Activated naive CD8-positive, alpha-beta T cell treated with anti-CD3 and anti-CD28 coated beads, Interleukin-2, amount 10 ng/mL, durations not matched to agents 7 days and 5 days (primary cell): ENCODE measurements around the gene GEMIN8. TPM values are rescaled to one million over a fixed set of nuclear protein-coding genes. Genes with fewer than 3 reads are reported as not detected.

ENCODE experiments used
- ATAC-seq: fragments of 150-1000 bp; cut with Tn5 transposase; one replicate; pipeline ENCODE4 v1.10.0; 2021; ENCODE audit warnings: low read depth, moderate library complexity
- POLR2A ChIA-PET: fragments of 350-600 bp; sonication (Branson Sonifier 250); formaldehyde crosslinking; loops from one replicate; lab custom pipeline; 2021; ENCODE audit warnings: antibody characterized with exemption; lab: Charles Lee
- DNase-seq: peaks from one replicate; pipeline ENCODE4 v3.0.0; 2021
- H3K27ac Mint-ChIP-seq: one replicate; pipeline ENCODE4 v1.8.0; 2022; ENCODE audit warnings: mild to moderate bottlenecking, mixed read lengths
- H3K27me3 Mint-ChIP-seq: one replicate; pipeline ENCODE4 v1.8.0; 2022; ENCODE audit warnings: mild to moderate bottlenecking, moderate library complexity, mixed read lengths
- H3K36me3 Mint-ChIP-seq: one replicate; pipeline ENCODE4 v1.8.0; 2021; ENCODE audit warnings: mild to moderate bottlenecking, mixed read lengths
- H3K4me1 Mint-ChIP-seq: one replicate; pipeline ENCODE4 v1.8.0; 2021; ENCODE audit warnings: mixed read lengths
- H3K4me3 Mint-ChIP-seq: one replicate; pipeline ENCODE4 v1.8.0; 2022; ENCODE audit warnings: mild to moderate bottlenecking, moderate library complexity, mixed read lengths
- H3K9me3 Mint-ChIP-seq: one replicate; pipeline ENCODE4 v1.8.0; 2021; ENCODE audit warnings: mixed read lengths
- total RNA-seq, 2 experiments: library from RNA; stranded (reverse); gene quantifications; one replicate each; pipeline ENCODE4 v1.2.3, GENCODE V29; 2021

Gene GEMIN8, protein sequence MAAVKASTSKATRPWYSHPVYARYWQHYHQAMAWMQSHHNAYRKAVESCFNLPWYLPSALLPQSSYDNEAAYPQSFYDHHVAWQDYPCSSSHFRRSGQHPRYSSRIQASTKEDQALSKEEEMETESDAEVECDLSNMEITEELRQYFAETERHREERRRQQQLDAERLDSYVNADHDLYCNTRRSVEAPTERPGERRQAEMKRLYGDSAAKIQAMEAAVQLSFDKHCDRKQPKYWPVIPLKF
- total RNA-seq = 10 to 100 TPM; 13.4 to 14.3 TPM

DNA sequence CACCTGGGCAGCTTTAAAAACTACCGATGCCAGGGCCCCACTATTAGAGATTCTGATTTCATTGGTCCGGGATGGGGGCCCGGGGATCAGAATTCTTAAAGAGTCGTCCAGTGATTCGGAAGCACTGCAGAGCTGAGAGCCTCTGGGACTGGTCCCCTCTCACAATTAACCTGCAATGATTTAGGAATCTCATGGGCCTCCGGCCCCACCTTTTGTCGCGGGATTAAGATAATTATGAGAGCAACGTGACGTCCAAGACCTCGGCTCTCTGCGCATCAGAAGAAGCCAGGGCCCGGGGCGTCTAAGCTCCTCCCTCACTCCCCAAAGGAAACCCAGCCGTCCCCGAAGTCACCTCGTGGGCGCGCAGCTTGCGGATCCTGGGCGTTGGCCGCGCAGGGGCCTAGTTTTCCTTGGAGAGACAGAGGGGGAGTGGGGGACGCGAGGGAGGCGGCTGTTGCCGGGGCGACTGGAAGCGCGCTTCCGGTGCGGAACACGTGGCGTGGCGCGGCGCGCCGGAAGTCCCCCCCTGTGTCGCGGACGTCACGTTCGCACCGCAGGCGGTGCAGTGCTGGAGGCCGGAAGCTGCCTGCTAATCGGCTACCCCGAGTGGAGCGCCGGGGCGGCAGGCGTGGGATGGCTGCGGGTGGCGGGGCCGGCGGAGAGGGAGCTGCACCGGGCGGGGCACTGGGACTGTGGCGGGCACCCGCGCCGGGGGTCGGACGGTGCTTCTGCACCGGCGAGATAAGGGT is at the start of gene GEMIN8:
GEMIN8 (minus strand) TSS at position 468 of the 749 bp plus-strand sequence. CDS start 8,414 bp downstream, outside the sequence.
- Mint-ChIP-seq H3K27me3 (peaks cover under 1% of the 10 kb centered on the region), H3K4me3 (peak within 1 kb of the TSS; percentile 92), H3K36me3 (peaks cover 6% of the 10 kb centered on the region), H3K9me3 (no peaks in the 10 kb centered on the region), H3K4me1 (peaks cover 29% of the 10 kb centered on the region), H3K27ac (peak within 1 kb of the TSS; percentile 96)
- peak; percentile 92 for ATAC-seq
- POLR2A ChIA-PET = interaction anchor here (0.6 to 2.3 kb wide), 5 partner anchors 31 to 341 kb away, joined by 3 to 9 read pairs (median 4); partner anchors contain the start of genes OFD1, RAB9A and TRAPPC2
- peak; percentile 87 for DNase-seq

DNA sequence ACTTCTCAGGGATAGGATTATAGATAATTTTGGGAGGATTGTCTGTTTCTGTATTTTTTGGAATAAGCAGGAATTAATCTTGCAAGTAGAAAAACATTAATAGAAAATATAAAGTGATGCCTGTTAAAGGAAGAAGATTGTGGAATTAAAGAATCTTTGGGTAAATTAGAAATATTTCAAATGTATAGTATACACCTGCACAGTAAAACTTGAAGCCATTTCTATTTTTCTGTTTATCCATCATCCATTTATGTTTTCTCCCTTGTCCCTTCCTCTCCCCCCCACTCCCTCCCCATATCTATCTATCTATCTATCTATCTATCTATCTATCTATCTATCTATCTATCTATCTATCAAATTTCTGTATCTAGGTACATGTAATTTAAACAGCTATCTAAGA is 46.9 kb upstream of the GEMIN8 start:
- no peak for ATAC-seq
- DNase-seq = no peak
- Mint-ChIP-seq H3K9me3 (no peaks in the 10 kb centered on the region), H3K27ac (no peak overlapping the region), H3K36me3 (no peaks in the 10 kb centered on the region), H3K4me3 (no peak overlapping the region), H3K27me3 (no peaks in the 10 kb centered on the region), H3K4me1 (no peaks in the 10 kb centered on the region)
- POLR2A ChIA-PET = no interaction called here

DNA sequence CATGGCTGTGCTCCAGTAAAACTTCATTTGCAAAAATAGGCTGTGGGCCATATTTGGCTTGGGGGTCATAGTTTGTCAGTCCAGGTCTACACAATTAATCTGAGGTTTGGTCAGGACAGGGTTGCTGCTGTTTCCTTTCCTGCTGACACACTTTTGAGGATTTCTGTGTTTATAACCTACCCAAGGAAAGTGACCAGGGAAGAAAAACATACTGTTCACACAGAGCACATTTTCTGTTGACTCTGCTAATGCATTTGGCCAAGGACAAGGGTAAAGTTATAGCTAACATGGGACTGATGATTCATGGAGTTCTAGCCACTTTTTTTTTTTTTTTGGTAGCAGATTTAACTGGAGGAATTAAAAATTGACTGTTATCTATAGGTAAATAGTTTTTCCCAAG is 43.9 kb upstream of the GEMIN8 start:
- DNase-seq (no peak), ATAC-seq (no peak)
- no peak overlapping the region for H3K4me3 Mint-ChIP-seq
- H3K27me3 Mint-ChIP-seq = no peaks in the 10 kb centered on the region
- POLR2A ChIA-PET = no interaction called here
- no peaks in the 10 kb centered on the region for H3K9me3 Mint-ChIP-seq
- H3K4me1 Mint-ChIP-seq = no peaks in the 10 kb centered on the region
- H3K27ac Mint-ChIP-seq = no peak overlapping the region
- H3K36me3 Mint-ChIP-seq = no peaks in the 10 kb centered on the region

DNA sequence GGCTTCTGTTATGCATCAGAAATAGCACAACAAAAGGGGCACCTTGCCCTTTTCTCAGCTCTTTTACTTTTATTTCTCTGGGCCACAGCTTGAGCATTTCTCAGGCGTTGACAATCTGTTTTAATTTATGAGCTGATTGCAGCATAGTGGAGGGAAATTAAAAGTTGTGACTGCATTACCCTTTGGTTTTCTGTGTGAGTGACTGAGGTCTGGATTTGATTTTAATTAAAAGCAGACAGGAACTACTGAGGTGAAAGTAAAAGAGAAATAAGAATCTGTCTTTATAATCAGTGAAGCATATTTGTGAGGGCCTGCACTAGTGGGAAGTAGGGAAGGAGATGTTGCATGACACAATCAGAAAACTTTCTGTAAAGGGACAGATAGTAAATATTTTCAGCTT is 43.4 kb upstream of the GEMIN8 start:
- DNase-seq = no peak
- Mint-ChIP-seq H3K27me3 (no peaks in the 10 kb centered on the region), H3K4me3 (no peak overlapping the region), H3K36me3 (no peaks in the 10 kb centered on the region), H3K9me3 (no peaks in the 10 kb centered on the region), H3K27ac (no peak overlapping the region), H3K4me1 (no peaks in the 10 kb centered on the region)
- ATAC-seq = no peak
- POLR2A ChIA-PET = no interaction called here

DNA sequence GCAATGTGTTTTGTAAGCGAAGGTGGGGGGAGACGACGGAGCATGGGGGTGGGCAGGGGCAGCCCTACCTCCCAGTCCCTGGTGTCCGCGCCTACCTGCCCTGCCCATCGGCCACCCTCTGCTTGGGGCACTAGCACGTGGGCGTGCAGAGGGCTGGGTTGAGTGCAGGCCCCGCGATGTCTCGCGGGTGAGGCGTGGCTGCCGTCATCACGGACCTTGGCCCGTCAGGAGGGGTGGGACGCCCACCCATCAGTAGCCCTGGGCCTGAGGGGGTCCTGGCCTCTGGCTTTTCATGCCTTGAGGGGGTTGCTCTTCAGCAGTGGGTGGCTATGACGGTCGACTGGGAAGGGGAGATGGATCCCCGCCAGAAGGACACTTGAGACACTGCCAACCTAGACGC is 36.1 kb upstream of the GEMIN8 start:
- H3K9me3 Mint-ChIP-seq = no peaks in the 10 kb centered on the region
- no peaks in the 10 kb centered on the region for H3K4me1 Mint-ChIP-seq
- H3K27ac Mint-ChIP-seq = no peak overlapping the region
- H3K27me3 Mint-ChIP-seq = peaks cover 5% of the 10 kb centered on the region
- no peak overlapping the region for H3K4me3 Mint-ChIP-seq
- ATAC-seq (no peak), DNase-seq (no peak)
- no peaks in the 10 kb centered on the region for H3K36me3 Mint-ChIP-seq
- POLR2A ChIA-PET = no interaction called here

DNA sequence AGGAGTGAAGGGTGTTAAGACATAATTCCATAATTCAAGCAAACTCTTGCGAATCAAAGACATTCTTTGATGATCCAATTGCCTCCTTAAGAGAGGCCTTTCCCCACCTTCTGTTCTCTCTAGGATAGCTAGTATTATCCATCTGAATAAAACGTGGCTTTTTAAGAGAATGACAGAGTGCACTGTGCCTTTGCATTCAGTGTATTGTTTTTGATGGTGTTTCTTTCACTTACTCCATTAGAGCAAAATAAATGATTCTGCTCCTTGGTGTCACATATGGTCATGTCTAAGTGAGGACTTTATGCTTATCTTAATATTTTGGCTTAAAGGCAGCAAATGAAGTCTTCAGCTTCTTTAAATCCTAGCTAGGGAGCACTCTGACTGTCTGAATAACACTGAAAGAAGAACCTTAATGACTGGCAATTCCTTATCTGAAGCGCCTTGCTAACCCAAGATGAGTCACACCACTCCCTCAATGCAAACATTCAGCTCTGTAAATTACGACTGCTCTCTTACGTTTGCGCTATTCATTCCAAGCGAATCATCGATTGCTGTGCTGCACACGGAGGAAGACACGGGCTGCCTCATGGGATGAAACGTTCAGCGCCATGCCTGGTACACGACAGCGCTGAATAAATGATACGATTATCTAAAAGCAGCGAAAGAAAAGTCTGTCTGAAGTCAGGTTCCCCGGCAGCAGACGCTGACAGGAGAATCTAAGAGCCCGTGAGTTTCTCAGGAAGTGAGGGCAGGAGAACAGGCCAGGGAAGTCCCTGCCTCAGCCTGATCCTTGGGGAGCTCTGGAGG is 35.1 kb upstream of the GEMIN8 start:
- DNase-seq (no peak), ATAC-seq (no peak)
- Mint-ChIP-seq H3K27me3 (peaks cover 5% of the 10 kb centered on the region), H3K4me1 (no peaks in the 10 kb centered on the region), H3K4me3 (no peak overlapping the region), H3K36me3 (no peaks in the 10 kb centered on the region), H3K9me3 (no peaks in the 10 kb centered on the region), H3K27ac (no peak overlapping the region)
- POLR2A ChIA-PET = no interaction called here

DNA sequence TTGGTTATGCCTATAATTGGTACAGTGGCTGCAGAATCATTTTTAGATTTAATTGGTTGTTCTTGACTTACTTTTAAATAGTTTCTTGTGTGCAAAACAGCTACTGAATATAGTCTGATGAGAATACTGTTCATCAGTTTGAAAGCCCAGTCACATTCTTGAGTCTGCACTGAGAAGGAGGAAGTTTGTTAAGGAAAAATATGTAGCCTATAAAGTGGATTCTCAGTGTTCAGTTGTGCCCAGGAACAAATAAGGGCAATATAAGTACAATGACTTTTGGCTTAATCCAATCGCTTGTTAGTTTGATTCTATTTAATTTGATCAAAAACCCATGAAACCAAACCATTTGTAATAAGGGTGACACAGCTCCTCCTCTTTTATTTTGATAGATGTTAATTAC is 32.8 kb upstream of the GEMIN8 start:
- no peaks in the 10 kb centered on the region for H3K36me3 Mint-ChIP-seq
- H3K27ac Mint-ChIP-seq = no peak overlapping the region
- no peak for DNase-seq
- no peaks in the 10 kb centered on the region for H3K9me3 Mint-ChIP-seq
- POLR2A ChIA-PET = no interaction called here
- no peak for ATAC-seq
- no peak overlapping the region for H3K4me3 Mint-ChIP-seq
- no peaks in the 10 kb centered on the region for H3K4me1 Mint-ChIP-seq
- H3K27me3 Mint-ChIP-seq = peaks cover 5% of the 10 kb centered on the region

DNA sequence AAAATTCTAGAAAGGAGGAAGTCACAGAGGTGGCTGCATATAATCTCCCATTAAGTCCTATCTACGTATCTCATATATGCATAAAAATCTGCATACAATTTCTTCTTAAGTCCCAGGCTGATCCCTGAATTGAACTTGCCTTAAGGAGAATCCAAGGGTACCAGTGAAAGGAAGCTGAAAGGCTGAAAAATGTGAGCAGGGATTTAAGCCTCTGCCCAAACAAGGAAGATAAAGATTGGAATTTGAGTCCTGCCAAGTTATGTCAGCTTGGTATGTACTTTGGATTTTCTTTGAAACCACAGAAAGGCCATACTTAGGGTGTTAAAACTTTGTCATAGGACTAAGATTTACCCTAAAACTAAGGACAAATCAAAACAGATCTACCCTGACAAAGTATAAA is 26.5 kb upstream of the GEMIN8 start:
- H3K9me3 Mint-ChIP-seq = no peaks in the 10 kb centered on the region
- H3K27ac Mint-ChIP-seq = no peak overlapping the region
- ATAC-seq (no peak), DNase-seq (no peak)
- no peak overlapping the region for H3K4me3 Mint-ChIP-seq
- no peaks in the 10 kb centered on the region for H3K36me3 Mint-ChIP-seq
- no peaks in the 10 kb centered on the region for H3K4me1 Mint-ChIP-seq
- POLR2A ChIA-PET = no interaction called here
- peaks cover 15% of the 10 kb centered on the region for H3K27me3 Mint-ChIP-seq

DNA sequence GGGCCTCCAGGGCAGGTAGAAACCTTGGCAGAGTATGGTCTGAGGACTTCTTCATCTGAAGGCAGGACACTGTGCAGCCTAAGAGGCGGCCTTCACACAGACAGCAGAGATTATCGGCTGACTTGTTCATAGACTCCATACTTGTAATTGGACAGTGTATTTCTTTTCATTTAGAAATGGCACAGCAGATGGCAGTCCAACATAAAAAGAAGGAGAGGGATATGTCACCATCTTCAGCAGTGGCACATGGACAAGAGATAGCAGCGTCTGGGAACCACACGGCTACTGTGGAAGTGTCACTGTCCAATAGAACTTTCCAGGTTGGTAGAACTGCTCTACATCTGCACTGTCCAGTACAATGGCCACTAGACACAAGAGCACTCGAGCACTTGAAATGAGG is 21.7 kb upstream of the GEMIN8 start:
- POLR2A ChIA-PET = no interaction called here
- H3K36me3 Mint-ChIP-seq = no peaks in the 10 kb centered on the region
- no peak for ATAC-seq
- no peak overlapping the region for H3K27ac Mint-ChIP-seq
- H3K27me3 Mint-ChIP-seq = peaks cover 13% of the 10 kb centered on the region
- no peak for DNase-seq
- H3K9me3 Mint-ChIP-seq = no peaks in the 10 kb centered on the region
- H3K4me3 Mint-ChIP-seq = no peak overlapping the region
- no peaks in the 10 kb centered on the region for H3K4me1 Mint-ChIP-seq

DNA sequence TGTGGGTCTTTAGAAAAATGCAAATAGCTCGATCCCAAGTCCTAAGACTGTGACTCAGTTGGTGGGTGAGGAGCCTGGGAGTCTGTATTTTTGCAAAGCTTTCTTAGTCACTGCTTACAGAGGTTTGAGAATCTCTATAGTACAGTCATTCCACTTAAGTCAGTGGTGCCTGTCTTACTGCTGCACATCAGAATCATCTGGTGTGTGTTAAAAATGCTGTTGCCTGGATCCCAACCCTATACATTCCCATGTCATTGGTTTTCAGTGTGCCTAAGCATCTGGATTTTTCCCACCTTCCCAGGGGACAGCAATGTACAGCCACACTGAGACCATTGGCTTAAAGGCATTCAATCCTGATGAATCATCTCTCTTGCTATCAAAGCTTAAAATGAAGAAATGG is 21.0 kb upstream of the GEMIN8 start:
- Mint-ChIP-seq H3K9me3 (no peaks in the 10 kb centered on the region), H3K27me3 (peaks cover 13% of the 10 kb centered on the region), H3K4me3 (no peak overlapping the region), H3K4me1 (no peaks in the 10 kb centered on the region), H3K36me3 (no peaks in the 10 kb centered on the region), H3K27ac (no peak overlapping the region)
- DNase-seq (no peak), ATAC-seq (no peak)
- POLR2A ChIA-PET = no interaction called here

DNA sequence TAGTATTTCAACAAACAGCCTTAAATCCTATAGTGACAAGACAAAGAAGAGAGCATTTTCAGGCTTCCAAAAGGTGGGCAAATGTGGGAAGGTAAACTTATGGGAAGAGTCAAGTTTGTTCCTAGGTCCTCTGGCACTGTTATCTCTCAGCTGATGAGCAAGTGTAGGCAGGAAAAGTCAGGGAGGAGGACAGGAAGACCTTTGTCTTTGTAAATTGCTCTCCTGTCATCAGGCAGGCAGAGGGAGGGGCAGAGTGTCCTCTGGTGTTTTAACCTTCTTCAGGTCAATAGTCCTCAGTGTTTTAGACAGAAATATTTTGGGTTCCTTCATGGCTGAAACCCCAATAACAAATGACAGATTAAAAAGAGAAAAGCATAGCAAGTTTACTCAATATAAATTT is 13.5 kb upstream of the GEMIN8 start:
- no peaks in the 10 kb centered on the region for H3K36me3 Mint-ChIP-seq
- DNase-seq (no peak), ATAC-seq (no peak)
- H3K4me1 Mint-ChIP-seq = peaks cover 3% of the 10 kb centered on the region
- H3K4me3 Mint-ChIP-seq = no peak overlapping the region
- no peaks in the 10 kb centered on the region for H3K9me3 Mint-ChIP-seq
- no peak overlapping the region for H3K27ac Mint-ChIP-seq
- H3K27me3 Mint-ChIP-seq = peaks cover 8% of the 10 kb centered on the region
- POLR2A ChIA-PET = no interaction called here

DNA sequence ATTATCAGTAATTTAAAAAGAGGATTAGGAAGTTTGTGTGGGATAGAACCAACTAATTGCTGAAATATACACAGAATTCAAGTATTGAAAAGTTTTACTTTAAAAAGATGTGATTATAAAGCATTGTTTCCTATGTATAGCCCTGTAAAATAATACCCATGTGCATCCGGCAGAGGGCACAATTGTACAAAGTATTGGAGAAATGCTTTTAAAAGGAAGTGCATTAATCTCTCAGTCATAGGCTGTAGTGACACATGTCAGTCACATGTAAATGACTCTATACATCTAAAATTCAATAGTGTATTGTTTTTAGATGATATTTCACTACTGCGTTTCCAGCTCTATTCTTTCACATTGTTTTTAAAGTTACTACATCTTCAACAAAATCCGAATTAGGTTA is 9.7 kb upstream of the GEMIN8 start:
- Mint-ChIP-seq H3K36me3 (no peaks in the 10 kb centered on the region), H3K27ac (no peak overlapping the region), H3K4me1 (peaks cover 3% of the 10 kb centered on the region), H3K4me3 (no peak overlapping the region), H3K27me3 (peaks cover 16% of the 10 kb centered on the region), H3K9me3 (no peaks in the 10 kb centered on the region)
- ATAC-seq (peak; percentile 70), DNase-seq (no peak)
- POLR2A ChIA-PET = no interaction called here

DNA sequence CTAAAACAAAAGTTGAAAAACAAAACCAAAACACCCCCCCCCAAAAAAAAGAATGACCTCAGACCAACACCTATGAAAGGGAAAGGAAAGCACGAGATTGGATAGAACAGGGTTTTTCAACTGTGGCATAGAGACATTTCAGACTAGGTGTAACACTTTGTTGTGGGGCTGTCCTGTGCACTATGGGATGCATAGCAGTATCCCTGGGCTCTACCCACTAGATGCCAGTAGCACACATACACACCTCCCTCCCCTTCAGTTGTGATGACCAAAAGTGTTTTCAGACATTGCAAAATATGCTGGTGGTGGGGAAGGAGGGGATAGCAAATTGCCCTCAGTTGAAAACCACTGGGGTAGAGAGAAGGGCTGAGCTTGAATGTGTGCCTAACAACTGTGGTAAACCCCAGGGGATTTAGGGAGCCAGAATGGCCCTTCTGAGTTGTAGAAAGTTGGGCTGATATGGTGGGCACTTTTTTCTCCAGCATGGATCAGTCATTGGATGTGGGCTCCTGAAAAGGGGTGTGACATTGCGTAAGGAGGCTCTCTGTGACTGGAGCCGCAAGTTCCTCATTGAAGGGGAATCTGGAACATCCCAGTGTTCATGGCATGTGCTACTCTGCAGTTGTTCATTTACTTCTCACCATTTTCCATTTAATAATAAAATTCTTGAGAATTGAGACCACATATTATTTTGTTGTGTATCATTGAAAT is 8.8 kb upstream of the GEMIN8 start:
- peaks cover 16% of the 10 kb centered on the region for H3K27me3 Mint-ChIP-seq
- POLR2A ChIA-PET = no interaction called here
- no peak for DNase-seq
- H3K27ac Mint-ChIP-seq = no peak overlapping the region
- H3K36me3 Mint-ChIP-seq = no peaks in the 10 kb centered on the region
- H3K9me3 Mint-ChIP-seq = no peaks in the 10 kb centered on the region
- no peak overlapping the region for H3K4me3 Mint-ChIP-seq
- H3K4me1 Mint-ChIP-seq = peaks cover 3% of the 10 kb centered on the region
- ATAC-seq = no peak
